Tibial artery (tissue), 4 donors: ENCODE measurements around the gene PPP1R13L.

ENCODE experiments used
- DNase-seq, 2 donors: peaks; one replicate each; pipeline ENCODE4 v3.0.0-alpha.2; 2019
- H3K27ac ChIP-seq, 2 donors: fragments of 200-600 bp; sonication (generic) in 1 of 2; 1 replicate in 1 of 2; 2 replicates in 1 of 2; pipeline ENCODE4 v1.5.1; 2018 to 2019; ENCODE audit warnings: mild to moderate bottlenecking in 1 of 2
- H3K27me3 ChIP-seq, 2 donors: fragments of 200-600 bp; sonication (generic) in 1 of 2; one replicate each; pipeline versions ENCODE4 v1.5.1 to v1.6.0; 2016 to 2019
- H3K36me3 ChIP-seq, 3 donors: fragments of 200-600 bp; sonication (generic) in 2 of 3; one replicate each; pipeline ENCODE4 v1.5.1; 2016 to 2019; ENCODE audit warnings: mild to moderate bottlenecking in 2 of 3
- H3K4me1 ChIP-seq, 4 donors: fragments of 200-600 bp; sonication (generic) in 2 of 4; 1 replicate in 3 of 4; 2 replicates in 1 of 4; pipeline ENCODE4 v1.5.1; 2016 to 2019
- H3K4me3 ChIP-seq, 2 donors: fragments of 200-600 bp; sonication (generic) in 1 of 2; 1 replicate in 1 of 2; 2 replicates in 1 of 2; pipeline ENCODE4 v1.5.1; 2018 to 2019; ENCODE audit warnings: mild to moderate bottlenecking in 2 of 2
- H3K9me3 ChIP-seq, 3 donors: fragments of 200-600 bp; sonication (generic) in 1 of 3; one replicate each; pipeline ENCODE4 v1.5.1; 2016 to 2019
- intact Hi-C: fragments of 100-400 bp; cut with DNase I; formaldehyde crosslinking; loops from one replicate; pipeline ENCODE4 v1.15.0; 2023; ENCODE audit warnings: low total_unique reads
- TF ChIP-seq, protein P1 (sequence below), 2 experiments: fragments of 200-600 bp in 1 of 2; fragments of 450-650 bp in 1 of 2; IDR thresholded peaks; one replicate each; pipeline ENCODE4 v1.5.1; 2017 to 2019; ENCODE audit warnings: antibody characterized with exemption in 2 of 2, mild to moderate bottlenecking in 1 of 2, moderate library complexity in 1 of 2

The PPP1R13L gene, protein sequence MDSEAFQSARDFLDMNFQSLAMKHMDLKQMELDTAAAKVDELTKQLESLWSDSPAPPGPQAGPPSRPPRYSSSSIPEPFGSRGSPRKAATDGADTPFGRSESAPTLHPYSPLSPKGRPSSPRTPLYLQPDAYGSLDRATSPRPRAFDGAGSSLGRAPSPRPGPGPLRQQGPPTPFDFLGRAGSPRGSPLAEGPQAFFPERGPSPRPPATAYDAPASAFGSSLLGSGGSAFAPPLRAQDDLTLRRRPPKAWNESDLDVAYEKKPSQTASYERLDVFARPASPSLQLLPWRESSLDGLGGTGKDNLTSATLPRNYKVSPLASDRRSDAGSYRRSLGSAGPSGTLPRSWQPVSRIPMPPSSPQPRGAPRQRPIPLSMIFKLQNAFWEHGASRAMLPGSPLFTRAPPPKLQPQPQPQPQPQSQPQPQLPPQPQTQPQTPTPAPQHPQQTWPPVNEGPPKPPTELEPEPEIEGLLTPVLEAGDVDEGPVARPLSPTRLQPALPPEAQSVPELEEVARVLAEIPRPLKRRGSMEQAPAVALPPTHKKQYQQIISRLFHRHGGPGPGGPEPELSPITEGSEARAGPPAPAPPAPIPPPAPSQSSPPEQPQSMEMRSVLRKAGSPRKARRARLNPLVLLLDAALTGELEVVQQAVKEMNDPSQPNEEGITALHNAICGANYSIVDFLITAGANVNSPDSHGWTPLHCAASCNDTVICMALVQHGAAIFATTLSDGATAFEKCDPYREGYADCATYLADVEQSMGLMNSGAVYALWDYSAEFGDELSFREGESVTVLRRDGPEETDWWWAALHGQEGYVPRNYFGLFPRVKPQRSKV

DNA sequence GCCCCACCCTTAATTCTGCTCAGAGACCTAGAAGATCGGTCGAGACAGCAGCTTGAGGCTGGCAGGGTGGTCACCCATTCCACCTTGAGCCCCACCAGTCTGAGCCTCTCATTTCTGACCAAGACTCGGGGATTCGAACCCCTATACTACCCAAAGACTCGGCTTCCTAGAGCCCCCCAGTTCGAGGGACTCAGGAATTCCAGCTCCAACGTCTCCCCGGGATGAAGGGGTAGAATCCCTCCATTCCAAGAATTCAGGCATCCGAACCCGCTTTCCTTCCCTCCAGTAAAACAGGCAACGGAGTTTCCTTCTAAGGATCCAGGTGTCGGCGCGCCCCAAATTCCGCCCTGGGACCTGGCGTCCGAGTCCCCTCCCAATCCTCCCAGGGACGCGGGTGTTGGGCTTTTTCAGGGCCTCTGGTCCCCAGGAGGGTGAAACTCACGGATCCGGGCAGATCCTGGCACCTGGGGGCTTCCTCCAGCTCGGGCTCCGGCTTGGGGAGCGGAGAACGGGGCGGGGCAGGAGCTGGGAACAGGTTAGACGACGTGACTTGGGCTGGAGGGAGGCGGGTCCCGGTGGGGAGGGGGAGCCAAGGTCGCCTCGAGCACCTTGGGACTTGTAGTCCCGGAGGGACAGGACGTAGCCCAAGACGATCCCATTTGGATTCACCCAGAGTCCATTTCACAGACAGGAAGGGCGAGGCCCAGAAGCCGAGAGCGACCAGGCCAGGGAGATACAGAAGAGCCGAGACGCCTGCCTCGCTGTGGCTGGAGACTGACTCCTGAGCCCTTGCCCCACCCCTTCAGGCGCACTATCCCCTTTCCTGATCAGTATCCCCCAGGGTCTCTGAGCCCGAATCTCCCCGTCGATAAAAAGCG, at the start of gene PPP1R13L:
Gene PPP1R13L, minus strand, starts transcription at position 513 of the 878 bp plus-strand sequence. CDS start 6,751 bp downstream, outside the sequence.
- TF ChIP-seq, protein P1, sequence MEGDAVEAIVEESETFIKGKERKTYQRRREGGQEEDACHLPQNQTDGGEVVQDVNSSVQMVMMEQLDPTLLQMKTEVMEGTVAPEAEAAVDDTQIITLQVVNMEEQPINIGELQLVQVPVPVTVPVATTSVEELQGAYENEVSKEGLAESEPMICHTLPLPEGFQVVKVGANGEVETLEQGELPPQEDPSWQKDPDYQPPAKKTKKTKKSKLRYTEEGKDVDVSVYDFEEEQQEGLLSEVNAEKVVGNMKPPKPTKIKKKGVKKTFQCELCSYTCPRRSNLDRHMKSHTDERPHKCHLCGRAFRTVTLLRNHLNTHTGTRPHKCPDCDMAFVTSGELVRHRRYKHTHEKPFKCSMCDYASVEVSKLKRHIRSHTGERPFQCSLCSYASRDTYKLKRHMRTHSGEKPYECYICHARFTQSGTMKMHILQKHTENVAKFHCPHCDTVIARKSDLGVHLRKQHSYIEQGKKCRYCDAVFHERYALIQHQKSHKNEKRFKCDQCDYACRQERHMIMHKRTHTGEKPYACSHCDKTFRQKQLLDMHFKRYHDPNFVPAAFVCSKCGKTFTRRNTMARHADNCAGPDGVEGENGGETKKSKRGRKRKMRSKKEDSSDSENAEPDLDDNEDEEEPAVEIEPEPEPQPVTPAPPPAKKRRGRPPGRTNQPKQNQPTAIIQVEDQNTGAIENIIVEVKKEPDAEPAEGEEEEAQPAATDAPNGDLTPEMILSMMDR (IDR thresholded peaks at IDR 0.05), result no peak
- H3K36me3 ChIP-seq, result peaks cover 0 to 10% (median 0%) of the 10 kb centered on the region in 3 donors
- DNase-seq, result peak; percentile 77 to 93
- intact Hi-C loops, result no loop called here
- H3K27ac ChIP-seq, result peak within 1 kb of the TSS; percentile 85 to 89
- no peaks in the 10 kb centered on the region for H3K9me3 ChIP-seq
- H3K4me3 ChIP-seq, result peak within 1 kb of the TSS; percentile 59 to 64
- H3K4me1 ChIP-seq, result peaks cover 0 to 47% (median 34%) of the 10 kb centered on the region in 4 donors
- no peaks in the 10 kb centered on the region for H3K27me3 ChIP-seq

DNA sequence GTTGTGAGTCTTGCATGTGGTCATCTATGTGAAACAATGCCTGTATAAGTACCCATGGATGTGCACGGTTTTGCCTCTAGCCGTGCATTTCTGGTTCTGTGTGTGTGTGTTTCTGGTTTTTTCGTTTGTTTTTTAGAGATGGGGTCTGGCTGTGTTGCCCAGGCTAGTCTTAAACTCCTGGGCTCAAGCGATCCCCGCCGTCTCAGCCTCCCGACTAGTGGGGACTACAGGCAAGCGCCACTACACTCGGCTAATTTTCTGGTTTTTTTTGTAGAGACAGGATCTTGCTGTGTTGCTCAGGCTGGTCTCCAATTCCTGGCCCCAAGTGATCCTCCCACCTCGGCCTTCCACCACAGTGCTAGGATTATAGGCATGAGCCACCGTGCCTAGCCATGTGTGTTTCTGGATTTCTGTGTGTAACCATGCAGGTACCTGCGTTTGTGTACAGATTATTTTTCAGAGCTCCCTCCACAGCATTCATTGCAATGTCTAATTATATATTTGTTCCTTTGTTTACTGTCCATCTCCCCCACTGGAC, 47.0 kb upstream of the PPP1R13L start:
- Histone ChIP-seq H3K27ac (peak overlapping the region; percentile 81 to 90), H3K4me1 (peaks cover 0 to 49% (median 42%) of the 10 kb centered on the region in 4 donors), H3K9me3 (no peaks in the 10 kb centered on the region), H3K4me3 (no peak overlapping the region), H3K27me3 (no peaks in the 10 kb centered on the region), H3K36me3 (no peaks in the 10 kb centered on the region)
- TF ChIP-seq, protein P1 (IDR thresholded peaks at IDR 0.05), result no peak
- DNase-seq, result no peak
- intact Hi-C loops, result no loop called here

DNA sequence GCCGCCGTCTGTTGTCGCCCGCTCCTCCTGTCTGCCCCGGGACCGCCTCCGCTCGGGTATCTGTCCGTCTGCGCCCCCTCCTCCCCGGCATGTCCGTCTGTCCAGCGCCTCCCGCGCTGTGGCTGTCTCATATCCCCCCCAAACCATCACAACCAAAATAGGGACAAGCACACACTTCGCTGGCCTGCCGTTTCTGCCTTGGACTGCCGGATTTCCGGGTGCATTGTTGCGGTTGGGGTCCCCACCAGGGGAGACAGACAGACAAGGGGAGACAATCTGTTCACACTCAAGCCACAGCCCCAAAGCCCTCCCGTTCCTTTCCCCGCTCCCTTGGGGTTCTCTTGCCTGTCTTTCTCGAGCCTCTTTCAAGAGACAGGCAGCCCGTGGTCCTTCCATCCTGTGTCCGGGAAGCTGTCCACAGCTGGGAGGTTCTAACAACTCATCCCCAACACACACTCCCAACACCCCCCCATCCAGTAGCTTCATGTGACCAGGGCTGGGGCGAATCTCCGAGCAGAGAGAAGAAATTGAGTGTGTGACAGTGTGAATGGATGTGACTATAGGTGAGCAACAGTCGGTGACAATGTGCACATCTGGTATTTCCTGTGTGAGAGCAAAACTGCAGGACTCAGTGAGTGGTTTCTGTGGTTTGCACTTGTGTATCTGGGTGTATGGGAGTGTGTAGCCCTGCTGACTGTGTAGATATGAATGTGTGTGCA, 46.4 kb upstream of the PPP1R13L start:
- DNase-seq, result peak; percentile 61 to 76
- Histone ChIP-seq H3K4me1 (peaks cover 0 to 46% (median 41%) of the 10 kb centered on the region in 4 donors), H3K4me3 (peak overlapping the region; percentile 46 to 58), H3K36me3 (no peaks in the 10 kb centered on the region), H3K9me3 (no peaks in the 10 kb centered on the region), H3K27me3 (no peaks in the 10 kb centered on the region), H3K27ac (peak overlapping the region; percentile 81 to 90)
- TF ChIP-seq, protein P1 (IDR thresholded peaks at IDR 0.05), result no peak
- intact Hi-C loops, result no loop called here

DNA sequence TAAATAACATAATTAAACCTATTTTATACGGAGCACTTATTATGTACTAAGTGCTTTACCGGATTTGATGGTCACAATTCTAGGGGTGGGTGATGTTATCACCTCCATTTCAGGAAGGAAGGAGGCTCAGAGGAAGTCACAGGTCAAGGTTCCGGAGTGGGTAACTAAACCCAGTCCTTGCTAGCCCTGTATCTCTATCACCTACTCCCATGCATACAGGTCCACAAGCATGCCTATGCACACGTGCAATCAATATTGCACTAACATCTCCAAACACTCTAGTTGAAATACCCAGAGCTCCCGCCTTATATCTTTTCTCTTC, 45.1 kb upstream of the PPP1R13L start:
- TF ChIP-seq, protein P1 (IDR thresholded peaks at IDR 0.05), result no peak
- DNase-seq, result no peak
- Histone ChIP-seq H3K27me3 (no peaks in the 10 kb centered on the region), H3K27ac (peak overlapping the region; percentile 81 to 90), H3K9me3 (no peaks in the 10 kb centered on the region), H3K36me3 (no peaks in the 10 kb centered on the region), H3K4me3 (peak overlapping the region; percentile 46 to 58), H3K4me1 (peaks cover 0 to 33% (median 27%) of the 10 kb centered on the region in 4 donors)
- intact Hi-C loops, result no loop called here
